ENCODE results near the gene COMT.

DNA sequence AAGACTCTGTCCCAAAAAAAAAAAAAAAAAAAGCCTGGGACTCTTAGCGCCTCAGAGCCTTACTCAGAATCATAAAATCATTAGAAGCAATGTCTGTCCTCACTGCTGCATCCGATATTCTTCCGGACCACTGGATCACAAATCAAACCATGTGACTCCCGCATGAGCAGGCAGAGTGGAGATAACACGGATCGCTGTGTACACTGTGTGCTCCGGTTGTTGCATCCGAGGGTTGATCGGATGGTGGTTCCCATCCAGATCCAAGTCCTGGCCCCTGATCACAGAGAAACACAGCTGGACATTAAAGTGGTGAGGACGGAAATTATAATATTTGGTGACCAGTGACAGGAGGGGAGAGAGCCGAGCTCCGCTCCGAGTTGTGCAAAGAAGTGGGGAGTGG, 9.8 kb downstream of the COMT start:
- TF ChIP-seq, protein P1, sequence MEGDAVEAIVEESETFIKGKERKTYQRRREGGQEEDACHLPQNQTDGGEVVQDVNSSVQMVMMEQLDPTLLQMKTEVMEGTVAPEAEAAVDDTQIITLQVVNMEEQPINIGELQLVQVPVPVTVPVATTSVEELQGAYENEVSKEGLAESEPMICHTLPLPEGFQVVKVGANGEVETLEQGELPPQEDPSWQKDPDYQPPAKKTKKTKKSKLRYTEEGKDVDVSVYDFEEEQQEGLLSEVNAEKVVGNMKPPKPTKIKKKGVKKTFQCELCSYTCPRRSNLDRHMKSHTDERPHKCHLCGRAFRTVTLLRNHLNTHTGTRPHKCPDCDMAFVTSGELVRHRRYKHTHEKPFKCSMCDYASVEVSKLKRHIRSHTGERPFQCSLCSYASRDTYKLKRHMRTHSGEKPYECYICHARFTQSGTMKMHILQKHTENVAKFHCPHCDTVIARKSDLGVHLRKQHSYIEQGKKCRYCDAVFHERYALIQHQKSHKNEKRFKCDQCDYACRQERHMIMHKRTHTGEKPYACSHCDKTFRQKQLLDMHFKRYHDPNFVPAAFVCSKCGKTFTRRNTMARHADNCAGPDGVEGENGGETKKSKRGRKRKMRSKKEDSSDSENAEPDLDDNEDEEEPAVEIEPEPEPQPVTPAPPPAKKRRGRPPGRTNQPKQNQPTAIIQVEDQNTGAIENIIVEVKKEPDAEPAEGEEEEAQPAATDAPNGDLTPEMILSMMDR (IDR thresholded peaks at IDR 0.05; ENCODE audit: borderline replicate concordance, extremely low read depth, low read length, poor library complexity, severe bottlenecking), result no peak
- TF ChIP-seq EZH2 (IDR thresholded peaks at IDR 0.05; ENCODE audit: borderline replicate concordance, low read depth, low read length, severe bottlenecking), result no peak

All from DND-41 (cell line).